Fibroblast of pulmonary artery (primary cell): ENCODE measurements around the gene SH3RF2.

Experiments
- DNase-seq: peaks from one replicate; pipeline ENCODE4 v3.0.0-alpha.2; 2010; ENCODE audit warnings: low read depth
- H3K4me3 ChIP-seq: replicated peaks from 2 replicates; pipeline ENCODE4 v1.5.1; 2011; ENCODE audit warnings: low read depth, mild to moderate bottlenecking, control low read depth, low read length, moderate library complexity
- CTCF ChIP-seq: IDR thresholded peaks from 2 replicates; pipeline ENCODE4 v1.5.1; 2011; ENCODE audit warnings: mild to moderate bottlenecking, control low read depth, low read length, inconsistent platforms; ENCODE audit errors: missing control alignments

Gene SH3RF2

GRCh38 chr5:145912019-145912418, 24.4 kb upstream of the SH3RF2 start:
- no peak for TF ChIP-seq CTCF
- no peak overlapping the region for H3K4me3 ChIP-seq
- DNase-seq = no peak

GRCh38 chr5:145912594-145912993, 23.8 kb upstream of the SH3RF2 start:
- TF ChIP-seq CTCF = no peak
- DNase-seq = no peak
- no peak overlapping the region for H3K4me3 ChIP-seq

GRCh38 chr5:145913701-145914100, 22.7 kb upstream of the SH3RF2 start:
- no peak for DNase-seq
- no peak overlapping the region for H3K4me3 ChIP-seq
- TF ChIP-seq CTCF = no peak

GRCh38 chr5:145915970-145916638, 20.3 kb upstream of the SH3RF2 start:
- no peak overlapping the region for H3K4me3 ChIP-seq
- DNase-seq = no peak
- no peak for TF ChIP-seq CTCF

- no peak for DNase-seq
- no peak for TF ChIP-seq CTCF
- H3K4me3 ChIP-seq = no peak overlapping the region
Measured at GRCh38 chr5:145917288-145917687, 19.1 kb upstream of the SH3RF2 start.

GRCh38 chr5:145918397-145918796, 18.0 kb upstream of the SH3RF2 start:
- H3K4me3 ChIP-seq = no peak overlapping the region
- DNase-seq = no peak
- no peak for TF ChIP-seq CTCF

GRCh38 chr5:145919413-145919812, 17.0 kb upstream of the SH3RF2 start:
- no peak for DNase-seq
- TF ChIP-seq CTCF = no peak
- H3K4me3 ChIP-seq = no peak overlapping the region
